ENCODE data around the gene NHERF1.

- TF ChIP-seq EZH2 (IDR thresholded peaks at IDR 0.05; ENCODE audit: low read depth) (no peak), CTCF (conservative IDR thresholded peaks at IDR 0.05) (no peak)
Measured at GRCh38 chr17:74730491-74731346, 17.7 kb upstream of the NHERF1 start.
